Testis (tissue), 2 donors: ENCODE measurements around the gene KLHL15.

ENCODE experiments used
- POLR2A ChIP-seq: fragments of 450-650 bp; IDR thresholded peaks from one replicate; pipeline ENCODE4 v1.6.1; 2017; ENCODE audit warnings: antibody characterized with exemption, mild to moderate bottlenecking, moderate library complexity
- TF ChIP-seq, protein P1 (sequence below), 3 experiments: fragments of 450-650 bp in 2 of 3; fragments of 200-600 bp in 1 of 3; sonication (generic) in 1 of 3; IDR thresholded peaks; one replicate each; pipeline ENCODE4 v1.5.1; 2016 to 2019; ENCODE audit warnings: antibody characterized with exemption in 3 of 3, mild to moderate bottlenecking in 2 of 3, moderate library complexity in 1 of 3

DNA sequence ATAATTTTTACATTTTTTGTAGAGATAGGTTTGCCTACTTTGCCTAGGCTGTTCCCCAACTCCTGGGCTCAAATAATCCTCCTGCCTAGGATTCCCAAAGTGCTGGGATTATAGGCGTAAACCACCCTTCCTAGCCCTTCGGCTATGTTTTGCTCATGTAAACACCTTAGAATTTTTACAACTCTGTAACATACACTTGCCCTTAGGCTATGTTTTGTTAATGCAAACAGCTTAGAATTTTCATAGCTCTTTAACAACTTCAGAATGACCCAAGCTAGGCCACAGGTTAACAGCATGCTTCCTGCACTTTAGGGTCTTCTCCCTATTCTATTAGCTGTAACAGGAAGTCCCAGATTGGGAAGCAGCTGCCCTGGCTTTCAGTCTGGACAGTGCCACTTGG is 24.2 kb downstream of the KLHL15 start:
- no peak for TF ChIP-seq POLR2A
- TF ChIP-seq, protein P1, sequence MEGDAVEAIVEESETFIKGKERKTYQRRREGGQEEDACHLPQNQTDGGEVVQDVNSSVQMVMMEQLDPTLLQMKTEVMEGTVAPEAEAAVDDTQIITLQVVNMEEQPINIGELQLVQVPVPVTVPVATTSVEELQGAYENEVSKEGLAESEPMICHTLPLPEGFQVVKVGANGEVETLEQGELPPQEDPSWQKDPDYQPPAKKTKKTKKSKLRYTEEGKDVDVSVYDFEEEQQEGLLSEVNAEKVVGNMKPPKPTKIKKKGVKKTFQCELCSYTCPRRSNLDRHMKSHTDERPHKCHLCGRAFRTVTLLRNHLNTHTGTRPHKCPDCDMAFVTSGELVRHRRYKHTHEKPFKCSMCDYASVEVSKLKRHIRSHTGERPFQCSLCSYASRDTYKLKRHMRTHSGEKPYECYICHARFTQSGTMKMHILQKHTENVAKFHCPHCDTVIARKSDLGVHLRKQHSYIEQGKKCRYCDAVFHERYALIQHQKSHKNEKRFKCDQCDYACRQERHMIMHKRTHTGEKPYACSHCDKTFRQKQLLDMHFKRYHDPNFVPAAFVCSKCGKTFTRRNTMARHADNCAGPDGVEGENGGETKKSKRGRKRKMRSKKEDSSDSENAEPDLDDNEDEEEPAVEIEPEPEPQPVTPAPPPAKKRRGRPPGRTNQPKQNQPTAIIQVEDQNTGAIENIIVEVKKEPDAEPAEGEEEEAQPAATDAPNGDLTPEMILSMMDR (IDR thresholded peaks at IDR 0.05): no peak
